ENCODE measurements around the gene SEC22C. TPM values are rescaled to one million over a fixed set of nuclear protein-coding genes. Genes with fewer than 3 reads are reported as not detected.

SEC22C gene
- total and polyA plus RNA-seq, 5 donors: 20.2 to 29.9 (median 27.0) TPM

Other genes with a start within 250 kb of the SEC22C start
- gene LYZL4, start 171.4 kb downstream of the SEC22C start, total RNA-seq: not detected
- not detected for gene LYZL4, start 171.4 kb downstream of the SEC22C start, polyA plus RNA-seq
- gene VIPR1, start 79.3 kb downstream of the SEC22C start, total RNA-seq: 10 to 100 TPM in 2 of 4 donors, 1 to 10 TPM in 2; 4.9 to 12.8 (median 8.6) TPM
- 10.2 TPM for gene VIPR1, start 79.3 kb downstream of the SEC22C start, polyA plus RNA-seq
- 10 to 100 TPM; 11.8 to 14.2 (median 13.5) TPM for gene SS18L2, start 8.9 kb upstream of the SEC22C start, total RNA-seq
- 26.7 TPM for gene SS18L2, start 8.9 kb upstream of the SEC22C start, polyA plus RNA-seq
- 10 to 100 TPM; 27.7 to 35.8 (median 29.5) TPM for gene NKTR, start 18.7 kb upstream of the SEC22C start, total RNA-seq
- 22.6 TPM for gene NKTR, start 18.7 kb upstream of the SEC22C start, polyA plus RNA-seq
- 100 to 1,000 TPM; 100 to 141 (median 118) TPM for gene ZBTB47, start 71.7 kb upstream of the SEC22C start, total RNA-seq
- gene ZBTB47, start 71.7 kb upstream of the SEC22C start, polyA plus RNA-seq: 99.5 TPM
- 1 to 10 TPM in 1 of 4 donors, under 1 TPM in 3; 0.09 to 1.6 (median 0.40) TPM for gene KLHL40, start 103.6 kb upstream of the SEC22C start, total RNA-seq
- gene KLHL40, start 103.6 kb upstream of the SEC22C start, polyA plus RNA-seq: 0.29 TPM
- 100 to 1,000 TPM; 480 to 768 (median 570) TPM for gene HHATL, start 120.8 kb upstream of the SEC22C start, total RNA-seq
- gene HHATL, start 120.8 kb upstream of the SEC22C start, polyA plus RNA-seq: 622 TPM
- 1 to 10 TPM in 1 of 4 donors, under 1 TPM in 2, not detected in 1; 0.26 to 1.8 (median 0.96) TPM for gene CCDC13, start 191.3 kb upstream of the SEC22C start, total RNA-seq
- 0.84 TPM for gene CCDC13, start 191.3 kb upstream of the SEC22C start, polyA plus RNA-seq
- gene HIGD1A, start 222.5 kb upstream of the SEC22C start, total RNA-seq: 100 to 1,000 TPM; 179 to 274 (median 239) TPM
- gene HIGD1A, start 222.5 kb upstream of the SEC22C start, polyA plus RNA-seq: 348 TPM
- 1 to 10 TPM; 1.4 to 2.4 (median 1.8) TPM for gene ACKR2, start 227.5 kb upstream of the SEC22C start, total RNA-seq
- gene ACKR2, start 227.5 kb upstream of the SEC22C start, polyA plus RNA-seq: 1.2 TPM

Measured in right cardiac atrium (tissue), 5 donors.